Measurements from ENCODE around the gene DNAH3.
A peak's percentile ranks its signal among the peaks of the same experiment; 100 is the strongest.
"Not testable (repeated sequence)": the region's sequence is repeated elsewhere in the genome, so short reads cannot be mapped to it uniquely, and the experiment has no call there.

DNAH3 gene

GRCh38 chr16:21120976-21121520 is 29.6 kb downstream of the DNAH3 start:
- no peak for DNase-seq

GRCh38 chr16:21117567-21117966 is 33.1 kb downstream of the DNAH3 start:
- DNase-seq: no peak

GRCh38 chr16:21116148-21116693 is 34.4 kb downstream of the DNAH3 start:
- no peak for DNase-seq

GRCh38 chr16:21115551-21115950 is 35.1 kb downstream of the DNAH3 start:
- not testable (repeated sequence) for DNase-seq

- no peak for DNase-seq
Measured at GRCh38 chr16:21103941-21104860, 46.4 kb downstream of the DNAH3 start.

GRCh38 chr16:21101631-21102420 is 48.8 kb downstream of the DNAH3 start:
- no peak for DNase-seq

GRCh38 chr16:21100447-21100846 is 50.2 kb downstream of the DNAH3 start:
- DNase-seq: no peak

GRCh38 chr16:21097151-21097550 is 53.5 kb downstream of the DNAH3 start:
- DNase-seq: no peak

- DNase-seq: not testable (repeated sequence)
Measured at GRCh38 chr16:21094719-21095118, 55.9 kb downstream of the DNAH3 start.

- DNase-seq: no peak
Measured at GRCh38 chr16:21092951-21093350, 57.7 kb downstream of the DNAH3 start.

GRCh38 chr16:21088646-21089538 is 61.8 kb downstream of the DNAH3 start:
- no peak for DNase-seq

GRCh38 chr16:21088143-21088542 is 62.5 kb downstream of the DNAH3 start:
- DNase-seq: no peak

GRCh38 chr16:21084631-21085225 is 65.9 kb downstream of the DNAH3 start:
- no peak for DNase-seq

GRCh38 chr16:21083729-21084268 is 66.8 kb downstream of the DNAH3 start:
- DNase-seq: peak; percentile 3 to 6

GRCh38 chr16:21081329-21081728 is 69.3 kb downstream of the DNAH3 start:
- no peak for DNase-seq

GRCh38 chr16:21078563-21078962 is 72.1 kb downstream of the DNAH3 start:
- no peak for DNase-seq

GRCh38 chr16:21076186-21076883 is 74.3 kb downstream of the DNAH3 start:
- DNase-seq: no peak

- no peak for DNase-seq
Measured at GRCh38 chr16:21075252-21075651, 75.4 kb downstream of the DNAH3 start.

GRCh38 chr16:21072976-21073375 is 77.7 kb downstream of the DNAH3 start:
- DNase-seq: no peak

GRCh38 chr16:21071741-21072140 is 78.9 kb downstream of the DNAH3 start:
- DNase-seq: no peak

GRCh38 chr16:21070564-21070963 is 80.1 kb downstream of the DNAH3 start:
- DNase-seq: no peak

Measured in SW 1271 (cell line).